Right lobe of liver (tissue), 6 donors: ENCODE measurements around the gene POLA2. TPM values are rescaled to one million over a fixed set of nuclear protein-coding genes. Genes with fewer than 3 reads are reported as not detected.

Experiments used
- ATAC-seq, 4 donors: fragments of 200-7000 bp; cut with Tn5 transposase; one replicate each; pipeline ENCODE4 v1.9.1; 2020; ENCODE audit warnings: mild to moderate bottlenecking in 4 of 4, moderate library complexity in 4 of 4
- DNase-seq, 3 donors: peaks; one replicate each; pipeline ENCODE4 v3.0.0-alpha.2; 2020
- H3K27ac ChIP-seq, 3 donors: fragments of 200-600 bp; one replicate each; pipeline ENCODE4 v1.8.0; 2022
- H3K27me3 ChIP-seq, 2 donors: fragments of 200-600 bp; one replicate each; pipeline ENCODE4 v1.8.0; 2022
- H3K36me3 ChIP-seq, 4 donors: fragments of 200-600 bp; sonication (generic) in 1 of 4; one replicate each; pipeline versions ENCODE4 v1.5.1 to v1.8.0; 2017 to 2022; ENCODE audit warnings: control low read depth in 1 of 4
- H3K4me1 ChIP-seq, 4 donors: fragments of 200-600 bp; sonication (generic) in 1 of 4; one replicate each; pipeline versions ENCODE4 v1.5.1 to v1.8.0; 2017 to 2022; ENCODE audit warnings: control low read depth in 1 of 4
- H3K4me3 ChIP-seq, 3 donors: fragments of 200-600 bp; one replicate each; pipeline ENCODE4 v1.8.0; 2022
- H3K9me3 ChIP-seq, 4 donors: fragments of 200-600 bp; sonication (generic) in 1 of 4; one replicate each; pipeline versions ENCODE4 v1.5.1 to v1.8.0; 2017 to 2022; ENCODE audit warnings: control low read depth in 1 of 4
- CTCF ChIP-seq, 4 donors: fragments of 200-600 bp in 3 of 4; fragments of 450-650 bp in 1 of 4; IDR thresholded peaks; one replicate each; pipeline versions ENCODE4 v1.5.1 to v1.8.0; 2016 to 2022; ENCODE audit warnings: antibody characterized with exemption in 4 of 4, mild to moderate bottlenecking in 2 of 4
- POLR2A ChIP-seq: fragments of 450-650 bp; IDR thresholded peaks from one replicate; pipeline ENCODE4 v1.6.1; 2017; ENCODE audit warnings: antibody characterized with exemption, mild to moderate bottlenecking
- WGBS: methylation state at CpG from one replicate; pipeline ENCODE4 v1.1.6; 2018; ENCODE audit warnings: low coverage, low lambda C conversion rate; ENCODE audit not compliant: insufficient coverage; ENCODE audit errors: missing lambda C conversion rate; 5-methylcytosine and 5-hydroxymethylcytosine counted together
- intact Hi-C, 2 donors: fragments of 100-400 bp; cut with DNase I; formaldehyde crosslinking; loops; one replicate each; pipeline versions ENCODE4 v1.11.2 to v1.14.1; 2022
- total RNA-seq, 6 experiments: library from RNA; depleted of rRNA in 2 of 6; stranded (reverse); fragments of >200 nt in 2 of 6; fragmentation: NEBNext Ultra II Directional in 3 of 6; extraction: Animal tissue kit (Norgen Biotek cat#: 25700) in 3 of 6; gene quantifications; one replicate each; pipeline versions ENCODE4 v1.1.0 to v1.2.4, GENCODE V29; 2016 to 2023
- donor health status: DM: no; HTN: yes; CAD: no.
- donor health status: DM: no; HTN: no; CAD: no.
- donor health status: DM: no; HTN: no; CAD: no.
- donor health status: DM: no; HTN: yes; CAD: no.
- donor health status: DM: no; HTN: yes; CAD: no.

POLA2 gene
- total RNA-seq, 6 experiments from 2014 or later = 1.8 to 8.4 (median 3.5) TPM

- DNase-seq (no peak), ATAC-seq (no peak)
- Histone ChIP-seq H3K36me3 (peaks cover 0 to 8% (median 3%) of the 10 kb centered on the region in 4 donors), H3K4me1 (peaks cover 0 to 9% (median 0%) of the 10 kb centered on the region in 4 donors), H3K4me3 (no peak overlapping the region), H3K27me3 (no peaks in the 10 kb centered on the region), H3K27ac (no peak overlapping the region), H3K9me3 (no peaks in the 10 kb centered on the region)
- intact Hi-C loops = no loop called here
- WGBS = 98% methylated on average over 4 of the region's 4 CpGs
- TF ChIP-seq POLR2A = no peak
Measured at GRCh38 chr11:65286686-65287085, 24.9 kb downstream of the POLA2 start.

- H3K27ac ChIP-seq = no peak overlapping the region
- H3K9me3 ChIP-seq = no peaks in the 10 kb centered on the region
- H3K36me3 ChIP-seq = peaks cover 0 to 4% (median 2%) of the 10 kb centered on the region in 4 donors
- intact Hi-C loops = no loop called here
- H3K27me3 ChIP-seq = no peaks in the 10 kb centered on the region
- H3K4me1 ChIP-seq = peaks cover 0 to 12% (median 0%) of the 10 kb centered on the region in 4 donors
- no peak for DNase-seq
- no peak for ATAC-seq
- WGBS = 100% methylated on average over 2 of the region's 2 CpGs
- TF ChIP-seq CTCF (IDR thresholded peaks at IDR 0.05) (no peak), POLR2A (no peak)
- no peak overlapping the region for H3K4me3 ChIP-seq
Measured at GRCh38 chr11:65287601-65288000, 25.8 kb downstream of the POLA2 start.

- H3K27me3 ChIP-seq = no peaks in the 10 kb centered on the region
- TF ChIP-seq POLR2A (no peak), CTCF (IDR thresholded peaks at IDR 0.05) (no peak)
- H3K9me3 ChIP-seq = no peaks in the 10 kb centered on the region
- no peak overlapping the region for H3K4me3 ChIP-seq
- intact Hi-C loops = no loop called here
- H3K4me1 ChIP-seq = peaks cover 0 to 12% (median 0%) of the 10 kb centered on the region in 4 donors
- DNase-seq (no peak), ATAC-seq (no peak)
- 71% methylated on average over 6 of the region's 6 CpGs for WGBS
- H3K27ac ChIP-seq = no peak overlapping the region
- H3K36me3 ChIP-seq = peaks cover 0 to 4% (median 0%) of the 10 kb centered on the region in 4 donors
Measured at GRCh38 chr11:65288706-65289536, 27.2 kb downstream of the POLA2 start.

GRCh38 chr11:65290448-65291165 is 28.8 kb downstream of the POLA2 start:
- no peak overlapping the region for H3K4me3 ChIP-seq
- peak; percentile 82 to 86 (median 84) for ATAC-seq
- H3K27ac ChIP-seq = peak overlapping the region; percentile 58 to 77 (median 60)
- no peaks in the 10 kb centered on the region for H3K27me3 ChIP-seq
- TF ChIP-seq CTCF (IDR thresholded peaks at IDR 0.05) (no peak), POLR2A (no peak)
- intact Hi-C loops = no loop called here
- DNase-seq = peak; percentile 69 to 75 (median 74)
- no peaks in the 10 kb centered on the region for H3K9me3 ChIP-seq
- H3K4me1 ChIP-seq = peaks cover 0 to 12% (median 0%) of the 10 kb centered on the region in 4 donors
- 54% methylated on average over 8 of the region's 8 CpGs for WGBS
- peaks cover 0 to 4% (median 0%) of the 10 kb centered on the region in 4 donors for H3K36me3 ChIP-seq

- WGBS = 58% methylated on average over 2 of the region's 5 CpGs
- peak; percentile 26 to 30 (median 28) for ATAC-seq
- intact Hi-C loops = no loop called here
- Histone ChIP-seq H3K36me3 (peaks cover 0 to 4% (median 0%) of the 10 kb centered on the region in 4 donors), H3K27ac (peak overlapping the region; percentile 58 to 77 (median 60)), H3K4me3 (no peak overlapping the region), H3K27me3 (no peaks in the 10 kb centered on the region), H3K9me3 (no peaks in the 10 kb centered on the region), H3K4me1 (peaks cover 0 to 12% (median 0%) of the 10 kb centered on the region in 4 donors)
- DNase-seq = no peak
- TF ChIP-seq CTCF (IDR thresholded peaks at IDR 0.05) (no peak), POLR2A (no peak)
Measured at GRCh38 chr11:65291613-65292012, 29.9 kb downstream of the POLA2 start.
